GM23248 (cell line): ENCODE data around the gene SOX5. TPM values are rescaled to one million over a fixed set of nuclear protein-coding genes. Genes with fewer than 3 reads are reported as not detected.
"Not testable (repeated sequence)": the region's sequence is repeated elsewhere in the genome, so short reads cannot be mapped to it uniquely, and the experiment has no call there.

Source experiments
- DNase-seq: peaks from one replicate; pipeline ENCODE4 v3.0.0-alpha.2; 2015
- H2AFZ ChIP-seq: fragments of 200-600 bp; sonication (generic); 2 replicates; pipeline ENCODE4 v1.6.1; 2016; ENCODE audit warnings: antibody characterized with exemption
- H3F3A ChIP-seq: fragments of 200-600 bp; sonication (generic); 2 replicates; pipeline ENCODE4 v1.6.1; 2016; ENCODE audit warnings: mild to moderate bottlenecking, antibody characterized with exemption, mixed run types; ENCODE audit not compliant: insufficient read depth
- H3K27ac ChIP-seq: fragments of 200-600 bp; sonication (generic); 2 replicates; pipeline ENCODE4 v1.5.1; 2016; ENCODE audit warnings: mild to moderate bottlenecking
- H3K27me3 ChIP-seq: fragments of 200-600 bp; sonication (generic); replicated peaks from 2 replicates; pipeline ENCODE4 v1.6.1; 2016; ENCODE audit warnings: mild to moderate bottlenecking; ENCODE audit not compliant: insufficient read depth
- H3K36me3 ChIP-seq: fragments of 200-600 bp; sonication (generic); 2 replicates; pipeline ENCODE4 v1.6.1; 2016; ENCODE audit warnings: low read depth, mild to moderate bottlenecking
- H3K4me1 ChIP-seq: fragments of 200-600 bp; sonication (generic); 2 replicates; pipeline ENCODE4 v1.6.1; 2016; ENCODE audit warnings: mild to moderate bottlenecking; ENCODE audit not compliant: insufficient read depth
- H3K4me2 ChIP-seq: fragments of 200-600 bp; sonication (generic); one replicate; pipeline ENCODE4 v1.6.1; 2016; ENCODE audit warnings: mild to moderate bottlenecking; ENCODE audit not compliant: unreplicated experiment
- H3K4me3 ChIP-seq: fragments of 200-600 bp; sonication (generic); 2 replicates; pipeline ENCODE4 v1.5.1; 2016; ENCODE audit warnings: mild to moderate bottlenecking
- H3K79me2 ChIP-seq: fragments of 200-600 bp; sonication (generic); 2 replicates; pipeline ENCODE4 v1.6.1; 2016; ENCODE audit warnings: mild to moderate bottlenecking; ENCODE audit not compliant: insufficient read depth
- H3K9ac ChIP-seq: fragments of 200-600 bp; sonication (generic); 2 replicates; pipeline ENCODE4 v1.6.1; 2016; ENCODE audit warnings: mild to moderate bottlenecking
- H3K9me2 ChIP-seq: fragments of 200-600 bp; sonication (generic); 2 replicates; pipeline ENCODE4 v1.6.1; 2016; ENCODE audit warnings: mixed run types, mild to moderate bottlenecking, moderate library complexity; ENCODE audit not compliant: insufficient read depth
- H3K9me3 ChIP-seq: fragments of 200-600 bp; sonication (generic); one replicate; pipeline ENCODE4 v1.6.1; 2017; ENCODE audit warnings: low read depth
- H4K20me1 ChIP-seq: fragments of 200-600 bp; sonication (generic); 2 replicates; pipeline ENCODE4 v1.6.0; 2016; ENCODE audit not compliant: insufficient read depth
- EZH2 ChIP-seq: fragments of 200-600 bp; sonication (generic); IDR thresholded peaks from 2 replicates; pipeline ENCODE4 v1.6.1; 2018; ENCODE audit warnings: antibody characterized with exemption, mild to moderate bottlenecking; ENCODE audit not compliant: insufficient read depth, poor library complexity, severe bottlenecking
- EZH2phosphoT487 ChIP-seq: fragments of 200-600 bp; sonication (generic); IDR thresholded peaks from 2 replicates; pipeline ENCODE4 v1.6.1; 2018; ENCODE audit warnings: antibody characterized with exemption, moderate library complexity, mild to moderate bottlenecking, low read depth; ENCODE audit not compliant: insufficient read depth
- WGBS, 2 experiments: methylation state at CpG; one replicate each; pipeline ENCODE4 v1.1.6; 2015 to 2017; ENCODE audit warnings: low lambda C conversion rate in 2 of 2, low coverage in 1 of 2; ENCODE audit errors: missing lambda C conversion rate in 2 of 2; 5-methylcytosine and 5-hydroxymethylcytosine counted together
- in situ Hi-C: fragments of 300-500 bp; cut with MboI; formaldehyde crosslinking; loops from 2 replicates; pipeline ENCODE4 v1.15.0; 2020
- polyA plus RNA-seq: library from polyadenylated mRNA; unstranded; fragments of >200 nt; fragmentation: Nextera tagmentation; extraction: Ambion mirVana; gene quantifications from 2 replicates; pipeline ENCODE4 v1.2.1, GENCODE V29; 2016
- total RNA-seq: library from RNA; depleted of rRNA; stranded (reverse); fragments of >200 nt; shearing (Covaris generic); gene quantifications from 2 replicates; pipeline ENCODE4 v1.2.3, GENCODE V29; 2014

The SOX5 gene
- total and polyA plus RNA-seq, 2 experiments from 2014 or later, result not detected

- Histone ChIP-seq H4K20me1 (no peaks in the 10 kb centered on the region), H3K9me2 (no peaks in the 10 kb centered on the region), H3F3A (no peaks in the 10 kb centered on the region), H3K9ac (no peak overlapping the region), H3K4me1 (no peaks in the 10 kb centered on the region), H3K36me3 (no peaks in the 10 kb centered on the region), H3K27me3 (no peaks in the 10 kb centered on the region), H3K4me2 (no peak overlapping the region), H3K79me2 (no peaks in the 10 kb centered on the region), H3K9me3 (no peaks in the 10 kb centered on the region), H3K4me3 (no peak overlapping the region), H3K27ac (no peak overlapping the region), H2AFZ (no peak overlapping the region)
- no peak for TF ChIP-seq EZH2
- no peak for TF ChIP-seq EZH2phosphoT487
- DNase-seq, result no peak
- 25 to 29% methylated on average over 3 of the region's 3 CpGs for WGBS, 2 experiments
- in situ Hi-C loops, result no loop called here
Observed at GRCh38 chr12:23884909-23885308, 64.6 kb downstream of the SOX5 start.

GRCh38 chr12:23880988-23881387 is 68.5 kb downstream of the SOX5 start:
- H3K4me2 ChIP-seq, result no peak overlapping the region
- in situ Hi-C loops, result no loop called here
- no peaks in the 10 kb centered on the region for H3K27me3 ChIP-seq
- no peaks in the 10 kb centered on the region for H4K20me1 ChIP-seq
- H2AFZ ChIP-seq, result no peak overlapping the region
- no peak overlapping the region for H3K4me3 ChIP-seq
- H3K9me3 ChIP-seq, result no peaks in the 10 kb centered on the region
- WGBS, 2 experiments, result 44 to 46% methylated on average over 5 of the region's 5 CpGs
- H3F3A ChIP-seq, result no peaks in the 10 kb centered on the region
- H3K79me2 ChIP-seq, result no peaks in the 10 kb centered on the region
- no peak for TF ChIP-seq EZH2
- no peak for TF ChIP-seq EZH2phosphoT487
- H3K9me2 ChIP-seq, result no peaks in the 10 kb centered on the region
- no peaks in the 10 kb centered on the region for H3K4me1 ChIP-seq
- no peak overlapping the region for H3K27ac ChIP-seq
- no peak for DNase-seq
- no peaks in the 10 kb centered on the region for H3K36me3 ChIP-seq
- no peak overlapping the region for H3K9ac ChIP-seq

DNA sequence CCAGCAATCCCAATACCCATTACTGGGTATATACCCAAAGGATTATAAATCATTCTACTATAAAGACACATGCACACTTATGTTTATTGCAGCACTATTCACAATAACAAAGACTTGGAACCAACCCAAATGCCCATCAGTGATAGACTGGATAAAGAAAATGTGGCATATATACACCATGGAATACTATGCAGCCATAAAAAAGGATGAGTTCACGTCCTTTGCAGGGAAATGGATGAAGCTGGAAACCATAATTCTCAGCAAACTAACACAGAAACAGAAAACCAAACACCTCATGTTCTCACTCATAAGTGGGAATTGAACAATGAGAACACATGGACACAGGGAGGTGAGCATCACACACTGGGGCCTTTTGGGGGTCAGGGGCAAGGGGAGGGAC is 72.9 kb downstream of the SOX5 start:
- not testable (repeated sequence) for DNase-seq

DNA sequence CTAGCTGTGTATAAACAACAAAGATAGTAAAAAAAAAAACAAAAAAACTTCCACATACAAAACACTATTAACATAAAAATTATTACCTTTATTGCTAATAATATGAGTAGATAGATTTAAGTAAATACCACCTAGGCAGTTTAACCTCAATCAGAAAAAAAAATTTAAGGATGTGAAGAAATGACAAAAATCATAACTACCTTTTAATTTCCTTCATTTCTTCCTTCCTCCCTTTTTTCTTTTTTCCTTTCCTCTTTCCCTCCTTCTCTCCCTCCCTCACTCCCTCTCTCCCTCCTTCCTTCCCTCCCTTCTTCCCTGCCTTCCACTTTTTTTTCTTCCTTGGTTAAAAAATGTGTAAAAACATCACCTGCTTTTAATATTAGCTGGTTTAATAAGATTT is 81.7 kb downstream of the SOX5 start:
- H3K9me2 ChIP-seq, result no peaks in the 10 kb centered on the region
- H3K27me3 ChIP-seq, result no peaks in the 10 kb centered on the region
- no peak overlapping the region for H3K4me3 ChIP-seq
- no peaks in the 10 kb centered on the region for H3K79me2 ChIP-seq
- no peaks in the 10 kb centered on the region for H3K36me3 ChIP-seq
- in situ Hi-C loops, result no loop called here
- no peaks in the 10 kb centered on the region for H4K20me1 ChIP-seq
- H3K4me1 ChIP-seq, result no peaks in the 10 kb centered on the region
- H3F3A ChIP-seq, result no peaks in the 10 kb centered on the region
- H3K9me3 ChIP-seq, result no peaks in the 10 kb centered on the region
- no peak overlapping the region for H3K4me2 ChIP-seq
- no peak overlapping the region for H3K27ac ChIP-seq
- TF ChIP-seq EZH2 (no peak), EZH2phosphoT487 (no peak)
- DNase-seq, result no peak
- H3K9ac ChIP-seq, result no peak overlapping the region
- no peak overlapping the region for H2AFZ ChIP-seq

More for the DNA sequence above, 72.9 kb downstream of the SOX5 start:
- 12 to 14% methylated on average over 1 of the region's 1 CpG for WGBS, 2 experiments
- H3K4me3 ChIP-seq, H2AFZ ChIP-seq, H3K4me1 ChIP-seq, H3K27me3 ChIP-seq, H3K4me2 ChIP-seq, H3K27ac ChIP-seq, H4K20me1 ChIP-seq, H3K36me3 ChIP-seq, H3K79me2 ChIP-seq, H3F3A ChIP-seq, H3K9me3 ChIP-seq, in situ Hi-C loops, H3K9ac ChIP-seq, H3K9me2 ChIP-seq: not testable (repeated sequence)

DNA sequence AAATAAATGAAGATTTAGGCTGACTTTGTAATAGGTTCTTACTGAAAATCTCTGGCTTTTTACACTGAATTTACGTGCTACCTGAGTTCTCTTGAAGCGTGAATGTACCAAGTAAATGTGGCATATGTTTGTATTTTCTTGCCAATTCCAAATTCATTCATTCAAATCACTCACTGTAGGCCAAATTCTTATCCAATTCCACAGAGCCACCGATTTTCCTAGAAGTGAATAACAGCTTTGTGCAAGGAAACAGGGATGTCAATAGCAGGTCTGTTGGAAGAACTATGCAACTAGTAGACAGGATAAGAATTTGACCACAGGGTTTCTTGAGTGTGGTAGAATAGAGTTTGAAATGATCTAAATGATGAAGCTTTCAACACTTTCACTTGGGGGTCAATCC is 86.8 kb downstream of the SOX5 start:
- H2AFZ ChIP-seq, result no peak overlapping the region
- H3K9ac ChIP-seq, result no peak overlapping the region
- H3K27ac ChIP-seq, result no peak overlapping the region
- no peak overlapping the region for H3K4me3 ChIP-seq
- no peak overlapping the region for H3K4me2 ChIP-seq
- no peaks in the 10 kb centered on the region for H4K20me1 ChIP-seq
- no peaks in the 10 kb centered on the region for H3K9me3 ChIP-seq
- H3F3A ChIP-seq, result no peaks in the 10 kb centered on the region
- TF ChIP-seq EZH2phosphoT487, result no peak
- no peak for TF ChIP-seq EZH2
- DNase-seq, result no peak
- WGBS, 2 experiments, result 18 to 19% methylated on average over 3 of the region's 3 CpGs
- no peaks in the 10 kb centered on the region for H3K27me3 ChIP-seq
- in situ Hi-C loops, result no loop called here
- H3K9me2 ChIP-seq, result no peaks in the 10 kb centered on the region
- H3K4me1 ChIP-seq, result no peaks in the 10 kb centered on the region
- no peaks in the 10 kb centered on the region for H3K79me2 ChIP-seq
- H3K36me3 ChIP-seq, result no peaks in the 10 kb centered on the region
